BLaER1 (cell line): ENCODE results near the gene KDM8.

Experiments used
- H3K27ac ChIP-seq: shearing (Covaris generic); formaldehyde crosslinking; 2 replicates; pipeline ENCODE4 v1.8.1; 2022
- H3K27me3 ChIP-seq: shearing (Covaris generic); formaldehyde crosslinking; 2 replicates; pipeline ENCODE4 v1.8.1; 2022
- H3K36me3 ChIP-seq: shearing (Covaris generic); formaldehyde crosslinking; 2 replicates; pipeline ENCODE4 v1.8.1; 2022
- H3K4me1 ChIP-seq: shearing (Covaris generic); formaldehyde crosslinking; 2 replicates; pipeline ENCODE4 v1.8.1; 2022
- H3K4me2 ChIP-seq: shearing (Covaris generic); formaldehyde crosslinking; 2 replicates; pipeline ENCODE4 v1.8.1; 2022
- H3K4me3 ChIP-seq: shearing (Covaris generic); formaldehyde crosslinking; 2 replicates; pipeline ENCODE4 v1.8.1; 2022
- H3K9ac ChIP-seq: shearing (Covaris generic); formaldehyde crosslinking; 2 replicates; pipeline ENCODE4 v1.8.1; 2022
- H3K9me3 ChIP-seq: shearing (Covaris generic); formaldehyde crosslinking; 2 replicates; pipeline ENCODE4 v1.8.1; 2022
- H4K20me1 ChIP-seq: shearing (Covaris generic); formaldehyde crosslinking; 2 replicates; pipeline ENCODE4 v1.8.1; 2022
- Cebpa-rat ChIP-seq: shearing (Covaris generic); IDR thresholded peaks from 2 replicates; pipeline ENCODE4 v1.8.1; 2022

KDM8 gene

DNA sequence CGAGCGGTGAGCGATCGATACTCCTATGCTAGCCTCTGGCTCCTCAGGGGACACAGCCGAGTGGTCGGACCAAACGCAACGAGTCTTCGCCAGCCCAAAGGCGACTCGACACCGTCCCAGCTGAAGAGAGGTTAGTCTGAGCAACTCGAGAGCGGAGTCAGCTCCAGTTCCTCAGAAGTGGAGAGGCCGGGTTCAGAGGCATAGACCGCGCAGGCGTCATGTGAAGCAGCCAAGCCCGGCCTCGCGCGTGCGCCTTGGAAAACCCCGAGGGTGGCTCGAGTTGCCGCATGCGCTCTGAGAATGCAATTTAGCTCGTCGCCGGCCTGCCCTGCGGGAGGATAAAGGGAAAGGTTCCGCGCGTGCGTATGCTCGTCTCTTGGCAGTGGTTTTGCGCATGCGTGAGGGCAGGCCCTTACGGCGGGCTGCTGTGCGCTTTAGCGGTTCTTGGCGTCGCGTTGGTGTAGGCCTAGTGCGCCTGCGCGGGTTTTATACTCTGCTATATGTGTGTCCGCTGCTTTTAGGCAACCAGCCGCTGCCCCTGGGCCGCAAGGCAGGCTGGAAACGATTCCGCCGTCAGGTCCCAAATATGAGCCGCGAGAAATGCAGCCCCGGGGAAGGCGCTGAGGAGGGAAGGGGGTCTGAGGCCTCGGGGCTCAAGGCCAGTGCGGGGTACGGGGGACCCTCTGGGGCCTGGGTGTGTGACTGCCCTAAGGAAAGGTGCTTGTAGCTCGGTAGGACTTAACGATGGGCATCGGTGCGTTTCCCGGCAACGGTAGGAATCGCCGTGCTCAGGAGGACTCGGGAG is at the start of gene KDM8:
Gene KDM8, plus strand, starts transcription at position 20 of the 805 bp plus-strand sequence. CDS start 6,598 bp downstream, outside the sequence.
- Histone ChIP-seq H3K27me3 (no peaks in the 10 kb centered on the region), H3K9ac (peak within 1 kb of the TSS; percentile 96), H3K4me3 (peak within 1 kb of the TSS; percentile 73), H3K27ac (peak within 1 kb of the TSS; percentile 97), H3K9me3 (no peaks in the 10 kb centered on the region), H3K36me3 (no peaks in the 10 kb centered on the region), H4K20me1 (no peaks in the 10 kb centered on the region), H3K4me1 (peaks cover 73% of the 10 kb centered on the region), H3K4me2 (peak within 1 kb of the TSS; percentile 93)
- no peak for TF ChIP-seq Cebpa-rat

DNA sequence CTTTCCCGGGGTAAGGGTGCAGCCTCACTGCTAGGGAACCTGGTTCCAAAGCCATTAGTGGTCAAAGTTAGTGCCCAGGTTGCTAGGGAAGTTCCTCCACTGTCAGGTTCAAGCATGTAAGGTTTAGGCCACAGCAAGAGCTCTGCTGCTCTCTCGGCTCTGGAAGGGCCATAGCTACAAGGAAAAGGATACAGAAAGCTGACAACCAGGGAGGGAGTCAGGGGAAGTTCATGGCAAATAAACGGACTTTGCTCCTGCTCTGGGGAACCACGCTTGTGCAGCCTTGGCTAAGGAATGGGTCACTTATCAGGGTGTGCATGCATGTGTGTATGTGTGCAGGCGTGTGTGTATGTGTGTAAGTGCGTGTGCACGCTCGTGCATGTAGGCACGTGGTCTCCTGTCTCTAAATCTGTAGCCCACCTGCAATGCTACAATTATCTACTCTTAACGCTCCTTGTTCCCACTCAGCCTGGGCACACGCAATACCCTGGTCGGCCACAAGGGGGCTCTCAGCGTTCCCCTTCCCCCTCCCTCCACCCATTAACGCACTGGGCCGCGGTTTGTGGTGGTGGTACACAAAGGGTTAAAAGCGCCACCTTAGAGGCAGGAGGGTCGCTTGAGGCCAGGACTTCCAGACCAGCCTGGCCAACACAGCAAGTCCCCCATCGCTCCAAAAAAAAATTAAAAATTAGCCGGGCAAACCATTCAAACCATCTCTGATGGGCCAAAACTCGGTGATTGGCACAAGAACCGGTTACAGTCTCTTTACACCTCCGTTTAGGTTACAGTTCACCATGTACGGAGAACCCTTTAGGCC is 48.4 kb upstream of the KDM8 start:
- TF ChIP-seq Cebpa-rat, result no peak
- Histone ChIP-seq H4K20me1 (no peaks in the 10 kb centered on the region), H3K36me3 (no peaks in the 10 kb centered on the region), H3K4me3 (no peak overlapping the region), H3K27ac (no peak overlapping the region), H3K9ac (no peak overlapping the region), H3K27me3 (no peaks in the 10 kb centered on the region), H3K9me3 (peaks cover 11% of the 10 kb centered on the region; the same call in 1 of the 2 replicates), H3K4me2 (peak overlapping the region; percentile 51), H3K4me1 (peaks cover 14% of the 10 kb centered on the region)

DNA sequence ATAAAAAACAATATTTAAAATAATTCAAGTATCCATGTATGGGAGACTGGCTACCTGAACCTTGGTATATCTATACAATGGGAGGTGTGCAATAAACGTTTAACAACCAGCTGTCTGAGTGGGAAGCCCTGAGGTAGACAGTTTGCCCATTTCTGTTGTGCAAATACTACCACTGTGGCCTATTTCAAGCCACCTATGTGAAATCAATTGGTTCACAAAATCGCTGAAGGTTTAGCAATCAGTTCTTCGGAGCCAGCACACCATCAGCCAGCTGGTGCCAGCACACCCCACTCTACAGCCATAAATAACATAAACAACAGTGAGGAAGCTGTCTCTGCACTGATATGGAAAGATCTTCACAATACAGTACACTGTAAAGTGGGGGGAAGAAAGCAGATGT is 46.7 kb upstream of the KDM8 start:
- no peaks in the 10 kb centered on the region for H3K36me3 ChIP-seq
- H3K4me3 ChIP-seq, result no peak overlapping the region
- no peak overlapping the region for H3K27ac ChIP-seq
- H3K9ac ChIP-seq, result no peak overlapping the region
- no peaks in the 10 kb centered on the region for H4K20me1 ChIP-seq
- no peak for TF ChIP-seq Cebpa-rat
- no peaks in the 10 kb centered on the region for H3K27me3 ChIP-seq
- peaks cover 18% of the 10 kb centered on the region for H3K4me1 ChIP-seq
- H3K4me2 ChIP-seq, result no peak overlapping the region
- H3K9me3 ChIP-seq, result peaks cover 16% of the 10 kb centered on the region

DNA sequence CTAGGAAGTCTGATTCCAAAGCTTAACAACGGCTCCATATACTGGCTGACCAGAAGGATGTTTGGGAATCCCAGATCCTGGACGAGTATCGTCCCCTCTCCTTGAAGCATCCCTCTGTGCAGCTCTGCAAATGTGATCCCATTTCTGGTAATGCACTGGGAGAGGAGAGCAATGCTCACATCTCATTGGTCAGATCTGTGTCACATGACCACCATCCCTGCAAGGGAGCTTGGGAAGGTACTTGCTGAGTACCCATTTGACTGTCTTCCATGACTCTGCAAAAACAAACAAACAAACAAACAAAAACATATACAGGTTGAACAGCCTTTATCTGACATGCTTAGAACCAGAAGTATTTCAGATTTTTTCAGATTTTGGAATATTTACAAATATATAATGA is 41.9 kb upstream of the KDM8 start:
- H3K27me3 ChIP-seq, result no peaks in the 10 kb centered on the region
- 0 out of 2 replicates have a peak, but pooled peaks cover 3% of the 10 kb centered on the region for H3K36me3 ChIP-seq
- H3K4me3 ChIP-seq, result no peak overlapping the region
- no peak overlapping the region for H3K9ac ChIP-seq
- H3K9me3 ChIP-seq, result peaks cover 43% of the 10 kb centered on the region
- peaks cover 8% of the 10 kb centered on the region; the same call in 1 of the 2 replicates for H3K4me1 ChIP-seq
- no peak overlapping the region for H3K4me2 ChIP-seq
- no peak overlapping the region for H3K27ac ChIP-seq
- no peaks in the 10 kb centered on the region for H4K20me1 ChIP-seq
- no peak for TF ChIP-seq Cebpa-rat

DNA sequence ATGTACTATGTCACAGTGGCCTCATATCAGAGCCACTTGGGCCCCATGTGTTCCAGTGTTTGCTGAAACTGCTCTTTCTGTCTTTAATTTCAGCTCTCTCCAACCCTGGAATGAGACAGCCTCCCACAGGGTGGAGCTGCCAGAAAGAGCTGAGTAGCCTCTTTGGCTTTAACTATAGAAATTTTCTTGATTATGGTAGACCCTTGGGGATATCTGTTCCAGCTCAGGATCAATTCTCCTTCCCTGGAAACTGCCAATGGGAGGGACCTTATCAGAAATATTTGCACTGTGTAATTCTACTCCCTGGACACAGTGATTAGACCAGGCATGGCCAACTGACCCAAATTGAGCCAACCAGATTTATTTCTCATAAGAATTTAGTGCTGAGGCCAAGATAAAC is 39.0 kb upstream of the KDM8 start:
- no peaks in the 10 kb centered on the region for H4K20me1 ChIP-seq
- H3K9me3 ChIP-seq, result peaks cover 33% of the 10 kb centered on the region
- H3K27me3 ChIP-seq, result no peaks in the 10 kb centered on the region
- no peak for TF ChIP-seq Cebpa-rat
- no peak overlapping the region for H3K4me3 ChIP-seq
- no peak overlapping the region for H3K9ac ChIP-seq
- no peak overlapping the region for H3K4me2 ChIP-seq
- peaks cover 26% of the 10 kb centered on the region for H3K4me1 ChIP-seq
- 0 out of 2 replicates have a peak, but pooled peaks cover 3% of the 10 kb centered on the region for H3K36me3 ChIP-seq
- H3K27ac ChIP-seq, result no peak overlapping the region

DNA sequence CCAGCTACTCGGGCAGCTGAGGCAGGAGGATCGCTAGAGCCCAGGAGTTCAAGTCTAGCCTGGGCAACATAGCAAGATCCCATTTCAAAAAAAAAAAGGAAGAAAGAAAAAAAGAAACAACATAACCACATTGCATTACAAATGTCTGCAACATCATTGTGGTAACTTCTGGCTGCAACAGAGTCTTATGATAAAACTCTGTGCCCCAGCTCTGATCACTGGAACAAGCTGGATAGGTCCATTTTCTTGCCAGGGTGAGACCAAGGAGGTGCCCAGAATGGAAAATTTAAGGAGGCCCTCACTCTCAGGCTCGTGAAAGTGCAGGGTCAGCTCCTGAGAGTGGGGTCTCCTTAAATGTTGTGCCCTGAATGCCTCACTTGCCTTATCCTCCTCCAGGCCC is 37.8 kb upstream of the KDM8 start:
- Histone ChIP-seq H3K4me2 (no peak overlapping the region), H3K4me3 (no peak overlapping the region), H4K20me1 (no peaks in the 10 kb centered on the region), H3K27ac (no peak overlapping the region), H3K36me3 (0 out of 2 replicates have a peak, but pooled peaks cover 3% of the 10 kb centered on the region), H3K9me3 (peaks cover 31% of the 10 kb centered on the region), H3K4me1 (peaks cover 29% of the 10 kb centered on the region), H3K9ac (no peak overlapping the region), H3K27me3 (no peaks in the 10 kb centered on the region)
- no peak for TF ChIP-seq Cebpa-rat

DNA sequence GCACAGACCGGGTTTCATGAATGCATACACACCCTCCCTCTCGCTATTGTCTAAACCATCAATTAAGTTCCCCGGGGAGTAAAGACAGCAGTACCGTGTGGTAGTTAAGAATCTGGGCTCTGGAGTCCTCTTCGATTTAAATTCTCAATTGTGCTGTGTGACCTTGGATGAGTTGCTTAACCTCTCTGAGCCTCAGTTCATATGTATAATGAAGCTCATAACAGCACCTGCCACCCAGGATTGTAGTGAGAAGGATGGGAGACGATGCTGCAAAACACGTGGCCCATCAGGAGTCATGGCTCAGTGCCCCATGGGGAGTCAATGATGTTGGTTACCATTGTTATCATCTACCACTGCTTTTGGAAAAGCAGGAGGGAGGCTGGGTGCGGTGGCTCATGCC is 34.5 kb upstream of the KDM8 start:
- TF ChIP-seq Cebpa-rat, result no peak
- peak overlapping the region; percentile 70 for H3K4me2 ChIP-seq

DNA sequence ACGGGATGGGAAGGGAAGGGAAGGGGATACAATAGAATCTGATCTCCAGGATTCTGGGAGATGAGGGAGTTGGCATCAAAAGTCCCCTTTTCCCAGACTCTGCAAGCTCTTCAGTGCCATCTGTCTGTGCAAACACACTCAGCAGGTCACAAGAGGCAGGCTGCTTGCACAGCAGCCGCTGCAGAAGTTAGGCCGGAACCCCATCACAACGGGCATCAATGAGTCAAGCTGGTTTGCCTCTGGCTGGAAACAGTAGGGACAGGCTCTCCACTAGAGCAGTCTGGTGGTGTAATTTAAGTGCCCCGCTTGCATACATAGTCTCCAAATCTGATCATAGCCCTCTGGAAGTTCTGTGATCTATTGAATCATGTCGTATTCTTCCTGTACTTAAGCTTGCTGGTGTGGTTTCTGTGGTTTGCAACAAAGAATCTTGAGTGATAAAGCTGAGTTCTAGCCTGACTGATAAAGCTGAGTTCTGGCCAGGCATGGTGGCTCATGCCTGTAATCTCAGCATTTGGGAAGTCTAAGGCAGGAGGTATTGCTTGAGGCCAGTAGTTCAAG is 33.7 kb upstream of the KDM8 start:
- Histone ChIP-seq H4K20me1 (no peaks in the 10 kb centered on the region), H3K9me3 (no peaks in the 10 kb centered on the region), H3K4me1 (peaks cover 70% of the 10 kb centered on the region), H3K36me3 (no peaks in the 10 kb centered on the region), H3K4me2 (peak overlapping the region; percentile 73), H3K27me3 (no peaks in the 10 kb centered on the region), H3K4me3 (no peak overlapping the region), H3K9ac (no peak overlapping the region; the same call in 1 of the 2 replicates), H3K27ac (peak overlapping the region; percentile 96)
- TF ChIP-seq Cebpa-rat, result peak; percentile 53; the same call in 1 of the 2 replicates

More for the DNA sequence above, 34.5 kb upstream of the KDM8 start:
- H3K4me1 ChIP-seq, result peaks cover 62% of the 10 kb centered on the region
- no peaks in the 10 kb centered on the region for H4K20me1 ChIP-seq
- H3K27ac ChIP-seq, result 0 out of 2 replicates have a peak overlapping the region, but pooled peaks have one; percentile 41
- peaks cover 5% of the 10 kb centered on the region; the same call in 1 of the 2 replicates for H3K9me3 ChIP-seq
- H3K36me3 ChIP-seq, result no peaks in the 10 kb centered on the region
- H3K4me3 ChIP-seq, result no peak overlapping the region
- no peak overlapping the region for H3K9ac ChIP-seq
- no peaks in the 10 kb centered on the region for H3K27me3 ChIP-seq

DNA sequence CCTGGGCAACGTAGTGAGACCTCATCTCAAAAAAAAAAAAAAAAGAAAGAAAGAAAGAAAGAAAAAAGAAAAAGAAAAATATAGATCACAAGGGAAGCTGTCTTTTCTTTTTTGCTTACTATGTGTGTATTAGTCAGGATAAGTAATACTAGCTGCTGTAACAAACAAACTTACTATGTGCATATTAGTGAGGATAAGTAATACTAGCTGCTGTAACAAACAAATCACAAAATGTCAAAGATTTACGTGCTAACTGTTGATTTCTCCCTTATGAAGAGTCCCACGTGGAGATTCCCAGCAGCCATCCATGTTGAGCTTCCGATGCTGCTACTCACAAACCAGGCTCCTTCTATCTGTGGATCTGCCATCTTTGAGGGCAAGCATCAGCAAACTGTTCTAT is 31.7 kb upstream of the KDM8 start:
- H3K4me3 ChIP-seq, result no peak overlapping the region
- no peaks in the 10 kb centered on the region for H3K36me3 ChIP-seq
- no peaks in the 10 kb centered on the region for H3K27me3 ChIP-seq
- H3K4me2 ChIP-seq, result peak overlapping the region; percentile 92
- no peak overlapping the region for H3K9ac ChIP-seq
- peaks cover 89% of the 10 kb centered on the region for H3K4me1 ChIP-seq
- peak overlapping the region; percentile 96 for H3K27ac ChIP-seq
- no peaks in the 10 kb centered on the region for H4K20me1 ChIP-seq
- TF ChIP-seq Cebpa-rat, result no peak
- no peaks in the 10 kb centered on the region for H3K9me3 ChIP-seq
